ENCODE measurements around the gene LBX1.

Gene LBX1

DNA sequence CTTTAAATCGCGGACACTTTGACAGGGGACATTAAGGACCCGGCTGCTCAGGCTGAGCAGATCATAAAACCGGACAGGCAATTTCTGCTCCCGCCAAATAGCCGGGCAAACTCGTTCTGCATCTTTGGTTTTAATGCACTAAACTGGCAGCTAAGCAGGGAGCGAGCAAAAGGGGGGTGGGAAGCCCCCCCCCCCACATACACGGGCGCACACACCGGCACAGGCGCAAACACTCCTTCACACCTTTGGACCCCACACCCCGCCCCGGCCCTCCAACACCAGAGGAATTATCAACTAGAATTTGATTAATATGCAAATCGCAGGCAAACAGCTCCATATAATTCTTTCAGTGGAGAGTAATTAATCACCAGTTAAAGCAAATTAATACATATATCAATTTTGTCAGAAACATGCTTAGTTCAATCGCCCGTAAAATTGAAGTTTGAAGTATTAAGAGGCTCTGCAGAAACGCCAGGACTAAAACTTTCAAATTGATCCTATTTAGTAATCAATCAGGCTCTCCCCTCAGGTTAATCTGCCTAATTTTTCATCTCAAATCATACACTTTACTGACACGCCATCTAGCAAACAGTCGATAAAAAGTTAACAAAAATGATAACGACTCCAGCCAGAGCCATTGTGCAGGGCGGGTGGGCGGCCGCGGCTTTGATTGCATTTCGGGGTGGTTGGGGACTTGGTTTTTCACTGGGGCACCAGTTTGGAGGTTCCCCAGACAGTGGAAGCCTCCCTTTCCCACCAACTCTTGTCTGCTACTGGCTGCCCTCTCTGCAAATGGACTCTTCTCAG is 9.9 kb downstream of the LBX1 start:
- no peak for TF ChIP-seq CTCF (IDR thresholded peaks at IDR 0.05)
- no peak overlapping the region for H3K27ac ChIP-seq
- DNase-seq (ENCODE audit: low spot score): no peak
- H3K4me3 ChIP-seq: no peak overlapping the region

DNA sequence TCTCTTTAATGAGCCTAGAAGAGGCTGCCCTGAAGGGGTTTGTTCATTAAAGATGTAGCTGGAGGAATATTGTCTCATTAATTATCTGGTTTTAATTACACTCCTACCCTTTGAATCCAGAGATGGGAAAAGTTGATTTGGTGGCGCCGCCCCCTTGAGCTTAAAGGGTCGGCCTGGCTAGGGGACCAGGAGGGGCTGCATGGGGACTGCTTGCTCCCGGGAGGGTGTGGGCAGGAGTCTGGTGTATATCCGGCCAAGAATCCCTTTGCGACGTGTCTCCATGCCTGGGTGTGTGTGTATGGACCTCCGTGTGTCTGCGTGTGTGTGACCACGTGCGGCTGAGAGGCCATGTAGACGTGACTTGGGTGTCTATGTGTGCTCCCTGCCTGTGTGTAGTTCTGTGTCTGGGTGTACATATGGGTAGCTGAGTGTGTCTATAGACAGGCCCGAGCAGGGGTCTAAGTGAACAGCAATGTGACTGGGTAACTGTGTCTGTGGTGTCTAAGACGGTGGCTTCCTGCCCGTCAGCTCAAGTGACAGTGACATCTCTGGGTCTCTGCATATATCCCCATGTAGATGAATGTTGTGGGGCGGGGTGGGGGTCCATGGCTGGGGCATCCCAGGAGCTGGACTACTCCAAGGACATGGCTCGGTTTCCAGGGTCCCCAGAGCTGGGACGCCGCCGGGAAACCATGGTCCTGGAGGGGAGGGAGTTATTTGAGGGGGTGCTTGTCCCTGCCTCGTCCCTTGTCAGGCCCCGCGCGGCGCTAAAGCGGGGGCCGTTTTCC is 10.7 kb downstream of the LBX1 start:
- TF ChIP-seq CTCF (IDR thresholded peaks at IDR 0.05): no peak
- Histone ChIP-seq H3K27ac (no peak overlapping the region), H3K4me3 (no peak overlapping the region)
- DNase-seq (ENCODE audit: low spot score): no peak

DNA sequence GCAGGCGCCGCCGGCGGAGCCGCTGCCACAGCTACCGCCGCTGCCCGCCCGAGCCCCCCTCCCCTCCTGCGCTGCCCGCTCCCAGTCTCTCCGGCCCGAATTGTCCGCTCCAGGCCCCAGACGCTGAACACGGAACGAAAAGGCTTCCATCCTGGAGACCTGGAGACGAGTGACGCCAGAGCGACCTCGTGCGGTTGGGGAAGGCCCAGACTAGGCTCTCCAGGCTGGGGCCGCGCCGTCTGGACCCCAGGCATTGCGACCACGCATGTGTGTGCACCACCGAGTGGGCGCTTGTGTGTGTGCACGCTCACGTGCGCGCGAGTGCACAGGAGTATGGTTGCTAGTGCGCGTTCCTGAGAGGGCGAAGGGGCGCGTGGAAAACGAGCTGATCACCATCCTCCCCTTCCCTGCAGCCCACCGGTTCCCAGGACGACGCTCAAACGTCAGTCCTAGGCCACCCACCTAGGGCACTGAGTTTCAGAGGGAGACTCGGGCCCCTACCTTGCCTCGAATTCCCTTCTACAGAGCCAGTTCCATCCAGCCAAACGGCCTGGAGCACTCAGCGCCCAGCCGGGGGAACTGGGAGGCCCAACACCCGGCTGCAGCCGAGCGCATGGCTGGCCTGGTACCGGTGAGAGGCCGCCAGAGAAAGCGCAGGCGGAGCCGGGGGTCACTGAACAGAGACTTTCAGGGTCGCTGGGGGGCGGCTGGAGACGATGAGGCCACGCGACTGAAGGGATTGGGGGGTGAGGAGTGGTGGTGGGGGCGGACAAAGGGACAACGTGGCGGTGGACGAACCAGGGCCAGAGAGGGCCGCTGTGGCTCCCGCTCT is 11.6 kb downstream of the LBX1 start:
- DNase-seq (ENCODE audit: low spot score): no peak
- no peak overlapping the region for H3K27ac ChIP-seq
- no peak for TF ChIP-seq CTCF (IDR thresholded peaks at IDR 0.05)
- peak overlapping the region; percentile 53 for H3K4me3 ChIP-seq

GRCh38 chr10:101217044-101217425 is 12.2 kb downstream of the LBX1 start:
- no peak overlapping the region for H3K27ac ChIP-seq
- H3K4me3 ChIP-seq: peak overlapping the region; percentile 53
- DNase-seq (ENCODE audit: low spot score): no peak
- TF ChIP-seq CTCF (IDR thresholded peaks at IDR 0.05): no peak

- no peak overlapping the region for H3K27ac ChIP-seq
- H3K4me3 ChIP-seq: no peak overlapping the region
- TF ChIP-seq CTCF (IDR thresholded peaks at IDR 0.05): no peak
- no peak for DNase-seq (ENCODE audit: low spot score)
Measured at GRCh38 chr10:101216207-101217043, 12.8 kb downstream of the LBX1 start.

All from coronary artery (tissue), 2 donors.